Effector CD4-positive, alpha-beta T cell (primary cell): ENCODE data around the gene SSR2.

Experiments used
- DNase-seq: peaks from one replicate; pipeline ENCODE4 v3.0.0-alpha.2; 2020

SSR2 gene

DNA sequence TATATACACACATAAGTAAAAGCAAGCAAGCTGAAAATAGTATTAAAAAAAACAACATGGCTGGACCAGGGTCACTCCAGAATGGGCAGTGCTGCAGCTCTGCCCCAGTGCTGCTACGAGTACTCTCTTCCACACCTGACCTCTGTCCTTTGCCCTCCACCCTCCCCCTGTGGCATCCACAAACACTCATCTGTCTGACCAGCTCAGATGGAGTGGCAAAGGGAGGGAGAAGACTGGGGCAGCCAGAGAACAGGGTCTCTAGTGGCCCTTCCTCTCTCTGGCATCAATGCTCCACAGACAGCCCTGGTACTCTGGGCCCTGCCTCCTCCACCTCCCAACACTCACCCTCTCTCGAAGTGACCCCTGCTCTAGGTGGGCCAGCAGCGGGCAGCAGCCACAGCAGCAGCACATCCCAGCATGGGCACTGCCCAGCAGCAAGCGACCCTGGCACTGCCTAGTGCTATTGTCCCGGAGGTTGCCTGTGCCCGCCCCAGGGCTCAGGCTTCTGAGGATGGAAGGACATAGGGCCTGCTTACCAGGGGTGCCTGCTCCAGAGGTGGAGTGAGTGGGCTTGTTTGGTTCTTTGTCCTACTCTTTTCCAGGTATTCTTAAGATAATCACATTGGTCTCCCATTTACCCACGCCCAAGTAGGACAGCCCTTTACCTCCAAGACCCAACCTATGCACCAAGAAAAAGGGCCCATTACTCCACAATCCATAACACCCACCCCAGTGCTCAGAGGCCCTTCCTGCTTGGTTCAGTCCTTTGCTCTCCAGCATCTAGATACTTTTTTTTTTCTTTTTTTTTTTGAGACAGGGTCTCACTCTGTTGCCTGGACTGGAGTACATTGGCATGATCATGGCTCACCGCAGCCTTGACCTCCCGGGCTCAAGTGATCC, 48.6 kb downstream of the SSR2 start:
- DNase-seq, result no peak

DNA sequence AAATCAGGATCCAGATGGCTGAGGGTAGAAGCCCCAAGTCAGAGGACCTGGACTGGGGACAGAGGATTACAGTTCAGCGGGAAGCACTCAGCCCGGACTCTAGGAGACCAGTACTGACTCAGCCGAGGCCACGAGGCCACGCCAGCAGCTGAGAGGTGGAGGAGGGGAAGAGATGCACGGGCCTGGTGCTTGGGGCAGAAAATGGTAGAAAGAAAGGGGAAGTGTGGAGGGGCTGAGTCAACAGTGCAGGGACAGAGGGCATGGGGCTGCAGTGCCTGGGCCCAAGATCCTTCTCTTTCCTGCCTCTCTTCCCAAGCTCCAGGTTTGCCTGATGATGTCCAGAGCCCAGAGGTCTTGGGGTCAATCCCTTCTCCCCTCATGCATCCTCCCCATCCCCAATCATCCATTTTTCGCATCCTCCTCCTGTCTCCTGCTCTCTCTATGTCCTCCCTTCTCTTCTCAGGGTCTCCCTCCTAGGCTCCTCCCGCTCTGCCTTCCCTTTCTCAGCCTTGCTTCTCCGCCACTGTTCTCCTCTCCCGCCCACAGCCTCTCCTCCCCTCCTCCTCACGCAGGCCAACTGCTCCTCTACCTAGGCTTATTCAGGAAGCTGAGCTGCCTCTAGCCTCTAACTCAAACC, 50.1 kb downstream of the SSR2 start:
- DNase-seq, result no peak

DNA sequence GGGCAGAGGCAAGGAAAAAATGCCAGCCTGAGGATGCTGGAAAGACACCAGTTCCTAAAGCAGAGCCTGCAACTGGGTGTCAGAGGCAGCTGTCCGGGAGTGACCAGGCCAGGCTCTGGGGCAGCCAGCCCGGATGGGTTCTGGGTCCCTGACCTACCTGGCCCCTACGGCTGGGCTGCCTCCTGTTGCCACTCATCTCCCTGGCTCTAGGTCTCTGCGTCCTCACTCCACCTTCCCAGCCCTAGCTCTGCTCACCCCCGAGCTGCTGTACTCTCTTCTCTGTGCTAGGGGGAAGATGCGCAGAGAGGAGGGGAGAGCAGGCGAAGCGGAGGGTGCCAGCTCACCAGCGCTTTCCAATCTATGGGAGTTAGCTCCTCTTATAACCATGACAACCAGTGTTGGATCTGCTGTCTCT, 51.4 kb downstream of the SSR2 start:
- DNase-seq, result no peak

DNA sequence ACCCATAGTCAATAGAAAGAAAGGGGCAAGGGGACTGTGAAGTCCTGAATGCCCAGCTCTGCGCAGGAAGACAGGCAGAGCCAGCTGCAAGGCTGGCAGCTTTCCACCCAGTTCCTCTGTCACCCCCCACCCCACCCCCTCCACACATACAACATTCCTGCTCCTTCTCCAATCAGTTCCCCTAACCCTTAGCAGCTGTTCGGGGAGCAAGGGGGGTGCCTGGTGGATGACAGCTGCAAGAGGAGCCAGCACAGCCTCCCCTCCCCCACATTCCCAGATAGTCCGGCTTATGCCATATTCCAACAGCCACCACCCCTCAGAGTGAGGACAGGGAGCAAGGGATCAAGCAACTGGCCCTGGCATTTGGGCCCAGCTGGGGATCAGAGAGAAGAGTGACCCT, 52.1 kb downstream of the SSR2 start:
- no peak for DNase-seq

DNA sequence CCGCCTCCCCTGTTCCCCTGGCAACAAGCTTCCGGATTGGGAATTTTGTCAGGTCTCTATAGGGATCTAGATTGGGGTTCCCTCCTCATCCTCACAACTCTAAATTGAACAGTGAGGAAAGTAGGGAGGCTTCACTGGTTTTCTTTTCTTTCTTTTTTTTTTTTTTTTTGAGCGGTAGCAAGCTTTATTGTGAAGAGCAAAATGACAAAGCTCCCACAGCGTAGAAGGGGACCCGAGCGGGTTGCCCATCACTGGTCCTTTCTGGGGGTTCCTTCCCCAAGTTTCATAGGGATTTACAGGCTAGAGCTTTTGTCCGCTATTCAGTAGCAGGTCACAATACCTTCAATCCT, 52.7 kb downstream of the SSR2 start:
- DNase-seq, result no peak

DNA sequence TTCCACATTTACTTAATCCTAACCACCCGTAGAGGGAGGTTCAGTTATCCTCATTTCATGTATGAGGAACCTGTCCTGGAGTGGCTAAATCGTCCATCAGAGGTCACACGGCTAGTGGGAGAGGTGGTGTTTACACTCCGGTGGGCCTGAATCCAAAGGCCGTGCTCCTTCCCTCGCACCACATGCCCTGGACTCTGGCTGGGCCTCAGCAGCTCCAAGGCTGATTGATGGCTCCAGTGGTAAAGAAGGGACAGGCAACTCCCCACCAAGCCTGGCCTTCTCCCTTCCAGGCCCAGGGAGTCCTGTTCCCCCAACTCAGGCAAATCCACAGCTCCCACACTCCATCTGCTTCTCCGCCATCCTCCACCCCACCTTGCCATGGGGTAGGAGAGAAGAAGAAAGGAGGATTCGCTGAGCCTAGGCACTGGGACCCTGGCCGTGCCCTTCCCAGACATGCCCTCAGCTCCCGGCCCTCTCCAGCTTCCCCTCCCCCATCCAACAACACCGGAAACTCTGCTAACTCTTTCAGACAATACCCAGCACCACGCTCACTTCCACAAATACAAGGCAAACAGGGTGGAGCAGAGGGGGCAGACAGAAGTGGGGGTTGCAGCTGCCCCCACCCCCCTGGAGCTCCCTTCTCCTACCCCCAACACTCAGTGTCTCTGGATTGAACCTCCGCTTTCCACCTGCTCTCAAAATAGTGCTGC, 53.3 kb downstream of the SSR2 start:
- DNase-seq, result no peak

DNA sequence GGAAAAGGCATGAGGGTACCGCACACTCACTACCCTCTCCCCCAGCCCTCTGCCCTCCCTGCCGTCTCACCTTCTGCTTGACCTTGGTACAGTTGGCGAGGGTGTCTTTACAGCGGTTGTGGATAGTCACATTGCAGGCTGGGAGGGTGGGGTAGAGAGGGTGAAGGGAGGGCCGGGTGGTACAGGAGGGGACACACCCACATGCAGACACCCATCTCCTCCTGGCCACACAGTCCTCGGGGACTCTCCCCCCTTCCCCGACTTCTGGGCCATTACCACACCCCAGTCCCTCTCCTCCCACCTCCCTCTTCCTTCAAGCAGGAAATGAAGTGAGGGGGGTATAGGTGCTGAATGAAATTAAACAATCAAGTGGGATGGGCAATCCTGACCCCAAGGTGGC, 54.0 kb downstream of the SSR2 start:
- DNase-seq, result no peak

DNA sequence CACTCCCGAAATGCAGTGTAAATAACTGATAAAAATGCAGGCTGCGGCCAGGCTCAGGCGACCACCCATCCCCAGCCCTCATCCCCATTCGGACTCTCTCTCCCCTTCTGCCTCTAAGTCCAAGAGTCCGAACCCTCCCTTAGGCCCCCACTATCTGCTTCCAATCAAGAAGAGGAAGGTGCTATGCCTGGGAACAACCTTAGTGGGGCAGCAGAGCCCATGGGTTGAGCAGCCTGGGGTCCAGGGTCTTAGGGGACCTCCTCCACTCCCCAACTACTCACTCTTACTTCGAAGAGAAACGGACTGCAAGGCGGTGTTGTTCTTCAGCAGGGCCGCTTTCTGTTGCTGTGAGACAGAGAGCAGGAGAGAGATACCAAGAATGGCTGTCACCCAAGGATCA, 54.6 kb downstream of the SSR2 start:
- no peak for DNase-seq

DNA sequence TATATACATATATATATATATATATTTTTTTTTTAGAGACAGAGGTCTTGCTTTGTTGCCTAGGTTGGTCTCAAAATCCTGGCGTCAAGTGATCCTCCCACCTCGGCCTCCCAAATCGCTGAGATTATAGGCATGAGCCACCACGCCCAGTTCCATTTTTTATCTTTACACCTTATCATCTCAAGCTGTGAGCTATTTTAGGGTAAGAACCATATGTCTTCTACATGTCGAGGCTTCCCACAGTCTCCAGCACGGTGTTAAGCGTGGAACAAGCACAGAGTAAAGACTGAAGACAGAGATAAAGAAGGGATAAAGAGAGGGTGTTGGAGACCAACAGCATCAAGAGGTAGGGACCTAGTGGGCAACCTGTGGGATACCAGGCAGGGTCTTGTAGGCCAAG, 56.6 kb downstream of the SSR2 start:
- no peak for DNase-seq

DNA sequence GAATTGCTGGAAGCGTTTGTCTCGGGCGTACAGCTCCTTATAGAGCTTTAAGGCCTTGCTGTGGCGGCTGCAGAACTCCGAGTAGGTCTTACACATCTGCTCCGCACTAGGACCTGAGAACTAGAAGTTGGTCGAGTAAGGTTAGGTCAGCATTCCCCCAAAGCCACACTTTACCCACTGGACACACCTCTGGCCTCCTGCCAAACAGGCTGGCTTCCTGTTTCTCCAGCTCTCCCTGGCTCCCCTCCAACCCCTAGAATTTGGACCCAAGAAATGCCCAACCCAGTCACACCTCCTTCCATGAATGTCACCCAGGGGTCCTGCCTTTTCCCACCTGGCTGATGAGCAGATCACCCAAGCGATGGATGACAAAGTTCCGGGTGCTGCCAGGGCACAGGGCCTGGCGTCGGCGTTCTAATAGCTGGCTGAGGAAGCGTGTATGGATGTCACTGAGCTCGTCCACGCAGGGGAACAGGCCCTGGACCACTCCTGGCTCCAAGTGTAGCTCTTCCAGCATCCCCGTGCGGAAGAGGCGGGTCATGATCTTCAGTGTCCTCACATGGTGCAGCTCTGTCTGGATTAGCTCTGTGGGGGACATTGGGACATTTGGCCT, 58.0 kb downstream of the SSR2 start:
- DNase-seq, result no peak

DNA sequence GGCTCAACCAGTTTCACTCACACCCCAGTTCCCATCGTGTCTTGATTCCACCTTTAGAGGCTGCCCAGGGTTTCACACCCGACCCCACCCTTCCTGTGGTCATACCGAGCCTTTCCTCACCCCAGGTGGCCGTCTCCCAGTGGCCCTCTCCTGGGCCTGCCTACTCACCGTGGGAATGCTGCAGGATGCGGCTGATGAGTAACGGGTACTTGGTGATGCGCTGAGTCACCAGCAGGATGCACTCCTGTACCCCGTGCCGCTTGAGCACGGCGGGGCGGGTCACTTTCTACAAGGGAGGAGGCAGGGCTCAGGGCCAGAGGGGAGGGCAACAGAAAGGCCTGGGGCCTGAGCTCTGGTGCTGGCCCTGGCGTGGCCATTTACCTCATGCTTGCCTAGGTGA, 58.8 kb downstream of the SSR2 start:
- DNase-seq, result no peak

DNA sequence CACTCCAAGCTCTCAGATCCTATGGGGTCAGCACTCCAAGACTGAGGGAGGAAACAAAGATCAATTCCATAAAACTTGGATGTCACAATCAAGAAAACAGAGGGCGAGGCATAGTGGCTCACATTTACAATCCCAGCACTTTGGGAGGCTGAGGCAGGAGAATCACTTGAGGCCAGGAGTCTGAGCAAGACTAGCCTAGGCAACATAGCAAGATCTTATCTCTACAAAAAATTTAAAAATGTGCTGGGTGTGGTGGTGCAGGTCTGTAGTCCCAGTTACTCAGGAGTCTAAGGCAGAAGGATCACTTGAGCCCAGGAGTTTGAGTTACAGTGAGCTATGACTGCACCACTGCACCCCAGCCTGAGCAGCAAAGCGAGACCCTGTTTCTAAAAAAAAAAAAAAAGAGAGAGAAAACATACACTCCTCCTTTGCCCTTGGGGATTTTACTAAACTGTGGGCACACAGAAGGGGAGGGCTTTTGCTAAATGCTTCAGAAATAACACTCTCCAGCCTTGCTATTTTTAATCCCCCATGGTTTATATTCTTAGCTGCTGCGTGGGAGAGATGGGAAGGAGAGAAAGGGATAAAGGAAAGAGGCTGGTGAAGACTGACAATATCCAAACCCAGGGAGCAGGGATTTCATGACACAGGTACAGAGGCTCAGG, 60.5 kb downstream of the SSR2 start:
- no peak for DNase-seq
